Testis (tissue), 3 donors: ENCODE data around the gene NOTO. TPM values are rescaled to one million over a fixed set of nuclear protein-coding genes. Genes with fewer than 3 reads are reported as not detected.

ENCODE experiments used
- DNase-seq: peaks from one replicate; pipeline ENCODE4 v3.0.0-alpha.2; 2019
- H3K27ac ChIP-seq, 2 donors: fragments of 200-600 bp; sonication (generic); one replicate each; pipeline ENCODE4 v1.5.1; 2019
- H3K27me3 ChIP-seq: fragments of 200-600 bp; sonication (generic); one replicate; pipeline ENCODE4 v1.5.1; 2019
- H3K36me3 ChIP-seq: fragments of 200-600 bp; sonication (generic); one replicate; pipeline ENCODE4 v1.5.1; 2017; ENCODE audit warnings: low read depth; ENCODE audit errors: missing control alignments
- H3K4me1 ChIP-seq: fragments of 200-600 bp; sonication (generic); one replicate; pipeline ENCODE4 v1.5.1; 2019
- H3K4me3 ChIP-seq, 2 donors: fragments of 200-600 bp; sonication (generic); one replicate each; pipeline ENCODE4 v1.5.1; 2017 to 2019
- H3K9me3 ChIP-seq: fragments of 200-600 bp; sonication (generic); one replicate; pipeline ENCODE4 v1.5.1; 2017
- POLR2A ChIP-seq: fragments of 450-650 bp; IDR thresholded peaks from one replicate; pipeline ENCODE4 v1.6.1; 2017; ENCODE audit warnings: antibody characterized with exemption, mild to moderate bottlenecking, moderate library complexity
- WGBS, 2 donors: methylation state at CpG; one replicate each; pipeline ENCODE4 v1.1.5; 2018; 5-methylcytosine and 5-hydroxymethylcytosine counted together
- intact Hi-C: fragments of 100-400 bp; cut with DNase I; formaldehyde crosslinking; loops from one replicate; pipeline ENCODE4 v1.15.1; 2023; ENCODE audit warnings: low total_unique reads
- polyA plus RNA-seq: library from polyadenylated mRNA; stranded (reverse); fragments of 350-450 nt; fragmentation: Illumina TruSeq; extraction: RNeasy Lipid Tissue Mini Kit (QIAGEN cat#74804); gene quantifications from one replicate; pipeline ENCODE4 v1.2.3, GENCODE V29; 2014; ENCODE audit warnings: low read depth, low replicate concordance; ENCODE audit not compliant: insufficient read depth
- total RNA-seq, 2 donors: library from RNA; depleted of rRNA; stranded (reverse); fragments of >200 nt; gene quantifications; one replicate each; pipeline ENCODE4 v1.2.3, GENCODE V29; 2016
- TF ChIP-seq, protein P1 (sequence below), 3 experiments: fragments of 450-650 bp in 2 of 3; fragments of 200-600 bp in 1 of 3; sonication (generic) in 1 of 3; IDR thresholded peaks; one replicate each; pipeline ENCODE4 v1.5.1; 2016 to 2019; ENCODE audit warnings: antibody characterized with exemption in 3 of 3, mild to moderate bottlenecking in 2 of 3, moderate library complexity in 1 of 3

The NOTO gene
- total and polyA plus RNA-seq, 3 donors from 2014 or later: 0.37 to 0.63 TPM; not detected in 1

DNA sequence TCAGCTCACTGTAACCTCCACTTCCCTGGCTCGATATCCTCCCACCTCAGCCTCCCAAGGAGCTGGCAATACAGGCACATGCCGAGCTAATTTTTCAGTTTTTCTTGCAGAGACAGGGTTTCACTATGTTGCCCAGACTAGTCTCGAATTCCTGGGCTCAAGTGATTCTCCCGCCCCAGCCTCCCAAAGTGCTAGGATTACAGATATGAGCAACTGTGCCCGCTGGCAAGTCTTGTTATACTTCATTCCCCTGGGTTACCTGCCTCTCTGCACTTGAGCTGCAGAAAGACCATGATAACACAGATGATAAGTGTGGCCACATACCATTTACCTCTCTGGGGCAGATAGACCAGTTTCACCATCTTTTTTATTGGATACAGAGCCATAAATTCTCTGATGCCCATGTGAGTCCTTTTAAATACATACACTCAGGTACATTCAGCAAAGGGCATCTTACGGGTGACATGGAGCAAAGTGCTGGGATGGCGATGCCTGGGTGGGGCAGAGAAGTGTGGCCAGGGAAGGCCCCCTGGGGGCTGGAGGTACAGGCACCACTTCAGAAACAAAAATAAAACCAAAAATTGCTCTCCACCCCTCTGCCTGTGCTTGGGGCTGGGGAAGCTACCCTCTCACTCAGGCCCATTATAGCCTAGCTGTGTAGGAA lies 52.1 kb downstream of the NOTO start:
- intact Hi-C loops: no loop called here
- Histone ChIP-seq H3K27ac (no peak overlapping the region), H3K27me3 (no peaks in the 10 kb centered on the region), H3K4me3 (no peak overlapping the region), H3K36me3 (no peaks in the 10 kb centered on the region), H3K4me1 (peaks cover 9% of the 10 kb centered on the region), H3K9me3 (no peaks in the 10 kb centered on the region)
- TF ChIP-seq, protein P1, sequence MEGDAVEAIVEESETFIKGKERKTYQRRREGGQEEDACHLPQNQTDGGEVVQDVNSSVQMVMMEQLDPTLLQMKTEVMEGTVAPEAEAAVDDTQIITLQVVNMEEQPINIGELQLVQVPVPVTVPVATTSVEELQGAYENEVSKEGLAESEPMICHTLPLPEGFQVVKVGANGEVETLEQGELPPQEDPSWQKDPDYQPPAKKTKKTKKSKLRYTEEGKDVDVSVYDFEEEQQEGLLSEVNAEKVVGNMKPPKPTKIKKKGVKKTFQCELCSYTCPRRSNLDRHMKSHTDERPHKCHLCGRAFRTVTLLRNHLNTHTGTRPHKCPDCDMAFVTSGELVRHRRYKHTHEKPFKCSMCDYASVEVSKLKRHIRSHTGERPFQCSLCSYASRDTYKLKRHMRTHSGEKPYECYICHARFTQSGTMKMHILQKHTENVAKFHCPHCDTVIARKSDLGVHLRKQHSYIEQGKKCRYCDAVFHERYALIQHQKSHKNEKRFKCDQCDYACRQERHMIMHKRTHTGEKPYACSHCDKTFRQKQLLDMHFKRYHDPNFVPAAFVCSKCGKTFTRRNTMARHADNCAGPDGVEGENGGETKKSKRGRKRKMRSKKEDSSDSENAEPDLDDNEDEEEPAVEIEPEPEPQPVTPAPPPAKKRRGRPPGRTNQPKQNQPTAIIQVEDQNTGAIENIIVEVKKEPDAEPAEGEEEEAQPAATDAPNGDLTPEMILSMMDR (IDR thresholded peaks at IDR 0.05): no peak
- no peak for TF ChIP-seq POLR2A
- DNase-seq: no peak
- 75 to 84% methylated on average over 7 of the region's 7 CpGs for WGBS, 2 donors

DNA sequence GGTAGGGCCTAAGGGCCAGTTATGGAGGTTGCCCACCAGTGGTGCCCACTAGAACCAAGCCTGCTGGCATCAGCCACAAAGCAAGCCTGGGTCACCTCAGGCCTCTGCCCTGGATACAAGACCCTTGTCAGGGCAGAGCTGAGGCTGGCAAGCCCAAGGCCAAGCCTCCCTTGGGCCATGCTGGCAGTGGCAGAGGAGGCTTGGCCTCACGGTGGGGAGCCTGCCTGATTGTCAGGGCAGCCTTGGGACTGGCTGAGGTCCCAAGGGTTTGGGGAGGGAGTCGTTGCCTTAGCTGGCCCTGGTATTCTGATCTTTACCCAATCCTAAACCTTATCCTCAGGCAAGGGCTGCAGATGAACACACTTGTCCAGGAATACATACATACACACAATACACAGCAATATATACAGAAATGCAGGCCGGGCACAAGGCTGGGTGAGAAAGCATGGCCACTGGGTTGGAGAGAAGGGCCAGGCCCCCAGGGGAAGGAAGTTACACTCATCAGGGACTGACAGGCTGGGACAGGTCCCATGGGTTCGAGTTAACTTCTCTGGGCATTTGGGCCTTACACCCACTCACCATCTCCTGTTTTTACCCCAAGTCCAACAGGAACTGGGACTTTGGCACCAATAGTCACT lies 52.8 kb downstream of the NOTO start:
- Histone ChIP-seq H3K27me3 (no peaks in the 10 kb centered on the region), H3K36me3 (no peaks in the 10 kb centered on the region), H3K9me3 (no peaks in the 10 kb centered on the region), H3K4me3 (no peak overlapping the region), H3K27ac (no peak overlapping the region), H3K4me1 (peaks cover 9% of the 10 kb centered on the region)
- DNase-seq: no peak
- 57 to 79% methylated on average over 4 of the region's 4 CpGs for WGBS, 2 donors
- no peak for TF ChIP-seq POLR2A
- TF ChIP-seq, protein P1 (IDR thresholded peaks at IDR 0.05): no peak
- intact Hi-C loops: no loop called here

DNA sequence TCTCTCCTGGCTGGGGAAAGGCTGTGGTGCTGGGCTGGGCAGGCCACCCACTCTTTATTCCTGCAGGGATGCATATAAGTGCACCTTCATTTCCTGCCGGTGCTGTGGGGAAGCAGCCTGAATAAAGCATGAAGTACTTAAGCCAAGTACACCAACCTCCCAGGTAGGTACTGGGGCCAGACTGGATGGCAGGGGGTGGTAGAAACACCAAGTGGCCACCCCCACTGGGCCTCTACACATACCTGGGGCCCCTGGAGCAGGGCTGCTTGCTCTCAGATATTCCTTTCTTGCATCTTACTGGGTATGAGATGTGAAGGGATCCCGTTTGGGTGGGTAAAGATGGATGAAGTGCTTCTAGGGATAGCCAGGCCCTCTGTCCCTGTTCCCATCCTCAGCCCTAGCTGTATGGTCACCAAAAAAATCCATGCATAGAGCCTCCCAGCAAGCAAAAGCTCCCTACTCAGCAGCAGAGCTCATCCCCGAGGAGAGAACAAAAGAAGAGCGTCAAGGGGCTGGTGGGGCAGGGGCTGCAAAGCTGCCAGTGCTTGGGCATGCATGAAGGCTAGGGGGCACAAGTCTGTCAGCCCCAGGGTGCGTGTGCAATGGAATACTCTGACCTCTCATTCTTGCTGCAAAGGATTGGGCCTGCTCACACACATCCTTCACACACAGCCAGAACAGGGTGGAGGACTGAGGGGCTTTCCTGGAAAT lies 53.7 kb downstream of the NOTO start:
- Histone ChIP-seq H3K27ac (no peak overlapping the region), H3K9me3 (no peaks in the 10 kb centered on the region), H3K4me3 (no peak overlapping the region), H3K4me1 (peaks cover under 1% of the 10 kb centered on the region), H3K27me3 (no peaks in the 10 kb centered on the region), H3K36me3 (no peaks in the 10 kb centered on the region)
- 81 to 82% methylated on average over 5 of the region's 5 CpGs for WGBS, 2 donors
- intact Hi-C loops: no loop called here
- DNase-seq: no peak
- TF ChIP-seq POLR2A: no peak
- TF ChIP-seq, protein P1 (IDR thresholded peaks at IDR 0.05): no peak

DNA sequence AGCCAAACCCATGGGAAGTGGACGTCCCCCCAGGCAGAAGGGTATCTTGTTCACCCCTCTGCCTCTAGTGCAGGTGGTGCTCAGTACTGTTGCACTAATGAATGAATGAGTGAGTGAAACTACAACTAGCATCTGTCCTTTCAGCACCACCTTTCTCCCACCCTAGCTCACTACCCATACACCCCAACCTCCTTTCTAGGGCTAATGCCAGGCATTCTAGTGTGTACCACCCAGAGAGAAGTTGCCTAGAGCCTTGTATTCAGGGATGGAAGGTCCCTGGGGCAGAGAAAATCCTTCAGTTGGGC lies 54.2 kb downstream of the NOTO start:
- TF ChIP-seq, protein P1 (IDR thresholded peaks at IDR 0.05): no peak
- no peak for TF ChIP-seq POLR2A
- intact Hi-C loops: no loop called here
- no peak for DNase-seq
- WGBS, 2 donors: 20 to 63% methylated on average over 1 of the region's 1 CpG
- H3K4me1 ChIP-seq: no peaks in the 10 kb centered on the region
- H3K4me3 ChIP-seq: no peak overlapping the region
- no peaks in the 10 kb centered on the region for H3K27me3 ChIP-seq
- no peak overlapping the region for H3K27ac ChIP-seq
- H3K9me3 ChIP-seq: no peaks in the 10 kb centered on the region
- no peaks in the 10 kb centered on the region for H3K36me3 ChIP-seq
